Cardiac fibroblast (primary cell): ENCODE measurements around the gene GNAO1.
"Not testable (repeated sequence)": the region's sequence is repeated elsewhere in the genome, so short reads cannot be mapped to it uniquely, and the experiment has no call there.

Experiments used
- DNase-seq, 2 donors: peaks; one replicate each; pipeline versions ENCODE4 v3.0.0 to v3.0.0-alpha.2; 2010; ENCODE audit warnings: low read depth in 2 of 2
- H3K4me3 ChIP-seq, 2 donors: replicated peaks in 1 of 2; 1 replicate in 1 of 2; 2 replicates in 1 of 2; pipeline ENCODE4 v1.5.1; 2011; ENCODE audit warnings: low read depth in 2 of 2, low read length in 2 of 2, mild to moderate bottlenecking in 2 of 2, moderate library complexity in 1 of 2
- TF ChIP-seq, protein P1 (sequence below): IDR thresholded peaks from one replicate; pipeline ENCODE4 v1.5.1; 2011; ENCODE audit warnings: low read depth, mild to moderate bottlenecking, low read length, inconsistent platforms

GNAO1 gene

DNA sequence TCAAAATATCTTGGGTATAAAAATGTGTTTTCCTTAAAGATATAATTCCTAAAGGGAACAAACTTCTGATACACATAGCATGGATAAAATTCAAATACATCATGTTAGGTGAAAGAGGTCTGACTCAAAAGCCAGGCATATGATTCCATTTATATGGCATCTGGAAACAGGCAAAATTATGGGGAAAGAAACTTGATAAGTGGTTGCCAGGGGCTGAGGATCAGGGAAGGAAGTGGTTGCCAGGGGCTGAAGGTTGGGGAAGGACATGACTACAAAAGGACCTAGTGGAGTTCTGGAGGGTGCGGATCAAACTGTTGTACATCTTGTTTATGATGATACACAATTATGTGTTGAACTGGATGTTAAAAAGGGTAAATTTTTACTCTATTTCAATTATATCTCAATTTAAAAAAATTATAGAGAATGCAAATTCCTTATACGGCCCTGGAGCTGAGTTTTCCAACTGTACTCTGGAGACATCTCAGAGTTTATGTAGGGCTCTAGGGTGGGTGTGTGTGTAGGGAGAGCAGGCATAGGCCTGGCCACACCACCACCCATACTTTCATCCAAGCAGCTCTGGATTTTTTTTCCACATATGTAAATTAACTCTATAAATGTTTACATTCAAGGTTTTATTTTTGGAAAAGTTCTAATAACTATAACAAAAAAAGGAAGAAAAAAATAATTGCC lies 179.0 kb downstream of the GNAO1 start:
- TF ChIP-seq, protein P1, sequence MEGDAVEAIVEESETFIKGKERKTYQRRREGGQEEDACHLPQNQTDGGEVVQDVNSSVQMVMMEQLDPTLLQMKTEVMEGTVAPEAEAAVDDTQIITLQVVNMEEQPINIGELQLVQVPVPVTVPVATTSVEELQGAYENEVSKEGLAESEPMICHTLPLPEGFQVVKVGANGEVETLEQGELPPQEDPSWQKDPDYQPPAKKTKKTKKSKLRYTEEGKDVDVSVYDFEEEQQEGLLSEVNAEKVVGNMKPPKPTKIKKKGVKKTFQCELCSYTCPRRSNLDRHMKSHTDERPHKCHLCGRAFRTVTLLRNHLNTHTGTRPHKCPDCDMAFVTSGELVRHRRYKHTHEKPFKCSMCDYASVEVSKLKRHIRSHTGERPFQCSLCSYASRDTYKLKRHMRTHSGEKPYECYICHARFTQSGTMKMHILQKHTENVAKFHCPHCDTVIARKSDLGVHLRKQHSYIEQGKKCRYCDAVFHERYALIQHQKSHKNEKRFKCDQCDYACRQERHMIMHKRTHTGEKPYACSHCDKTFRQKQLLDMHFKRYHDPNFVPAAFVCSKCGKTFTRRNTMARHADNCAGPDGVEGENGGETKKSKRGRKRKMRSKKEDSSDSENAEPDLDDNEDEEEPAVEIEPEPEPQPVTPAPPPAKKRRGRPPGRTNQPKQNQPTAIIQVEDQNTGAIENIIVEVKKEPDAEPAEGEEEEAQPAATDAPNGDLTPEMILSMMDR = no peak
- DNase-seq = peak in 1 of 2 donors; percentile 44
- H3K4me3 ChIP-seq = no peak overlapping the region

DNA sequence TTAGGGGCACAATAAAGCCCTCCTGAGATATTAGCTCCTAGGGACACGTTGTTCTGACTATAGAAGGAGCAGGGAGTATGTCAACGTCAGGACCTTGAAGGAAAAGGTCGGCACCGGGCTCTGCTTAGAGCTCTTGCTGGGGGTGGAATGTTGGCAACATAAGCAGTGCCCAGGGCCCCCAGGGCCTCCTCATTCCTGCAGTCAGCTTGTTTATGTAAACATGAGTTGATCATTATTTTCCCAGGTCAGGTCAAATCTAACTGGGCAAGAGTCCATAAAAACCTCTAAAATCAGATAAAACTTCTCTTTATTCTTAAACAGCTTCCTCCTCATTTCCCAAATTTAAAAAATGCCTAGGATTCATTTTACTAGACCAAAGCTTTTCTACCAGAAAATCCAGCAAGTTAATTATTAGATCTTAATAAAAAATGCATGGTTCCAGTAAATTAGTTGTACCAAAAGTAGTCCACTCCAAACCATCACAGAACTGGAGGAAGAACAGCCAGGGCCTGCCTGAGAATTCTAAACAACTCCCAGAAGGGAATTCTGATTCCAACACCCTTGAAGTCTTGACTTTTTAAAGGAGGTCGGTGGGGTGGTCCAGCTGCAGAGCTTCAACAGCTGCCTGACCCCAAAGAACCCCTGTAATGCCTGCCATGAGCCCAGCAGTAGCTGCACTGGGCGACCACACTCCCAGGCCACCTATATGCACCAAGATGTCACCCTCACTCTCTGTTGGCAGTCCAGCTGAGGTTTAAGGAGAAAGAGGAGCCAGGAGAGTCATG lies 179.8 kb downstream of the GNAO1 start:
- peak; percentile 33 to 51 for DNase-seq
- H3K4me3 ChIP-seq = no peak overlapping the region
- TF ChIP-seq, protein P1 = no peak

DNA sequence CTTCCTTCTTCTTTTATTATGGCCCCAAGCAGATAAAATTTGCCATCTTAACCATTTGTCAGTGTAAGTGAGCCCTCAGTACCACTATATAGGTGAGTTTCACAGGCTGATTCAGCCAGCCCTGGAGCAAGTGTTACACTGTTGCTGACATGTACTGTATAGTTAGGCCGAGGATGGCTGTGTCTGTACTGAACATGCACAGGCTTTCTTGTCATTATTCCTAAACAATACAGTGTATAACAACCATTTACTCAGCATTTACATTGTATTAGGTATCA lies 180.3 kb downstream of the GNAO1 start:
- TF ChIP-seq, protein P1 = no peak
- DNase-seq = no peak
- H3K4me3 ChIP-seq = no peak overlapping the region

DNA sequence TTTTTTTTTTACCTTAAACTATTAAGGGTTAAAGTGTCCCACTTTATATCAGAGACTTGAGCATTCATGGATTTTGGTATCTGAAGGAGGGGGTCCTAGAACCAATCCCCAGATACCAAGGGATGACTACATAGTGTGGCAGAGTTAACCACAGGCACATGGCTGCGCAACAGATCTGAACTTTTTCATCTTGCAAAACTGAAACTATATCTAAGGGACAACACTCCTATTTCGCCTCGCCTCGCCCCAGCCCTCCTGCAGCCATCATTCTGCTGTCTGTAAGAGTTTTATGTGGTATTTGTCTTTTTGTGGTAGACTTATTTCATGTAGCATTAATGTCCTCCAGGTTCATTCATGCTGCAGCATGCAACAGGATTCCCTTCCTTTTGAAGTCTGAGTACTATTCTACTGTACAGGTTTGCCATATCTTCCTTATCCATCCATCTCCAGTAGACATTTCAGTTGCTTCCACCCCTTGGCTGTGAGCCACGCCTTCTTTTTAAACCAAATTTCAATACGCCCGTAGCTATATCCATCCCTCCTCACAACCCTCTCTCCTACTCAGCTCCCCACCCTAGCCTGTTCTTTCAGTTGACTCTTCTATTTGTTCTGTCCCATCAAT lies 180.8 kb downstream of the GNAO1 start:
- no peak for DNase-seq
- TF ChIP-seq, protein P1 = no peak

DNA sequence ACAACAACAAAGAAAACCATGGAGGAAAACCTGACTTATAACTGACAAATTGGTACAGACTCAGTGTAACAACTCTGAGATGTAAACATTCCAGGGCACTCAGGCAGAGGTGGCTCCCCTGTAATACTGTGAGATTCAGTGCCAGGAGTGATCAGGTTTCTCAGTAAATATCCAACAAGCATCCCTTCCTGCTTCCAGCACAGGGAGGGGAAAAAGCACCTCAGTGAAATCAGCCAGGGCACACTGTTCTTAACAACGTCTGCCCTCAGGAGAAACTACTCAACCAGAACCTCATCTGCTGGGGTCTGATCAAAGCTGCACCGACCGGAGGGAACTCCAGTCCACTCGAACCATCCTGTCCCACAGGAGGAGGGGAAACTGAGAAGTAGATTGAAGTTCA lies 181.7 kb downstream of the GNAO1 start:
- no peak overlapping the region for H3K4me3 ChIP-seq
- DNase-seq = no peak
- TF ChIP-seq, protein P1 = no peak

More for the DNA sequence above, 180.8 kb downstream of the GNAO1 start:
- no peak overlapping the region for H3K4me3 ChIP-seq

DNA sequence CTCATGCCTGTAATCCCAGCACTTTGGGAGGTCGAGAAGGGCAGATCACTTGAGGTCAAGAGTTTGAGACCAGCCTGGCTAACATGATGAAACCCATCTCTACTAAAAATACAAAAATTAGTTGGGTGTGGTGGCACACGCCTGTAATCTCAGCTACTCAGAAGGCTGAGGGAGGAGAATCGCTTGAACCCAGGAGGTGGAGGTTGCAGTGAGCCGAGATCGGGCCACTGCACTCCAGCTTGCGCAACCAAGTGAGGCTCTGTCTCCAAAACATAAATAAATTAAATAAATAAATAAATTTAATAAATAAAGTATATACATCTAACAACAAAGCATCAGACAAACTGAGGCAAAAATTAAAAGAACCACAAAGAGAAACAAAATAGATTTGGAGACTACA lies 184.5 kb downstream of the GNAO1 start:
- H3K4me3 ChIP-seq, DNase-seq: not testable (repeated sequence)

DNA sequence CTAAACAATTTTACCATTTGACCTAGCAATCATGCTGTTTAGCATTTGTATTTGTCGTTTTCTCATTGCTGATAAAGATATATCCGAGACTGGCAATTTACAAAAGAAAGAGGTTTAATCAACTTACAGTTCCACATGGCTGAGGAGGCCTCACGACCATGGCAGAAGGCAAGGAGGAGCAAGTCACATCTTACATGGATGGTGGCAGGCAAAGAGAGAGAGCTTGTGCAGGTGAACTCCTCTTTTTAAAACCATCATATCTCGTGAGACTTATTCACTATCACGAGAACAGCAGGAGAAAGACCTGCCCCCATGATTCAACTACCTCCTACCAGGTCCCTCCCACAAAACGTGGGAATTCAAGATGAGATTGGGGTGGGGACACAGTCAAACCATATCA lies 187.8 kb downstream of the GNAO1 start:
- H3K4me3 ChIP-seq, DNase-seq: not testable (repeated sequence)

DNA sequence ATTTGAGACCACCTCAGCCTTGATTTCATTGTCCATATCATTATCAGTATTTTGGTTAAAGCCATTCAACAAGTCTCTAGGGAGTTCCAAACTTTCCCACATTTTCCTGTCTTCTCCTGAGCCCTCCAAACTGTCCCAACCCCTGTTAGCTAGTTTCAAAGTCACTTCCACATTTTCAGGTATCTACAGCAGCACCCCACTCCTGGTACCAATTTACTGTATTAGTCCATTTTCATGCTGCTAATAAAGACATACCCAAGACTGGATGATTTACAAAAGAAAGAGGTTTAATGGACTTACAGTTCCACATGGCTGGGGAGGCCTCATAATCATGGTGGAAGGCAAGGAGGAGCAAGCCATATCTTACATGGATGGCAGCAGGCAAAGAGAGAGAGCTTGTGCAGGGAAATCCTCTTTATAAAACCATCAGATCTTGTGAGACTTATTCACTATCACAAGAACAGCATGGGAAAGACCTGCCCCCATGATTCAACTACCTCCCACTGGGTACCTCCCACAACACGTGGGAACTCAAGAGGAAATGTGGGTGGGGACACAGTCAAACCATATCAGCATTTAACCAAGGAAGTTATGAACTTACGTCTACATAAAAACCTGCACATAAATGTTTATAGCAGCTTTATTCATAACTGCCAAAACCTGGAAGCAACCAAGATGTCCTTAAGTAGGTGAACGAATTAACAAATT lies 189.6 kb downstream of the GNAO1 start:
- not testable (repeated sequence) for DNase-seq, H3K4me3 ChIP-seq
